DLD1 (cell line): ENCODE data around the gene LENG8.
"Not testable (repeated sequence)": the region's sequence is repeated elsewhere in the genome, so short reads cannot be mapped to it uniquely, and the experiment has no call there.

Experiments used
- in situ Hi-C: cut with HindIII; loops from 2 replicates; pipeline ENCODE4 v1.10.0; 2017; ENCODE audit warnings: low sequenced_read_pairs

Gene LENG8

DNA sequence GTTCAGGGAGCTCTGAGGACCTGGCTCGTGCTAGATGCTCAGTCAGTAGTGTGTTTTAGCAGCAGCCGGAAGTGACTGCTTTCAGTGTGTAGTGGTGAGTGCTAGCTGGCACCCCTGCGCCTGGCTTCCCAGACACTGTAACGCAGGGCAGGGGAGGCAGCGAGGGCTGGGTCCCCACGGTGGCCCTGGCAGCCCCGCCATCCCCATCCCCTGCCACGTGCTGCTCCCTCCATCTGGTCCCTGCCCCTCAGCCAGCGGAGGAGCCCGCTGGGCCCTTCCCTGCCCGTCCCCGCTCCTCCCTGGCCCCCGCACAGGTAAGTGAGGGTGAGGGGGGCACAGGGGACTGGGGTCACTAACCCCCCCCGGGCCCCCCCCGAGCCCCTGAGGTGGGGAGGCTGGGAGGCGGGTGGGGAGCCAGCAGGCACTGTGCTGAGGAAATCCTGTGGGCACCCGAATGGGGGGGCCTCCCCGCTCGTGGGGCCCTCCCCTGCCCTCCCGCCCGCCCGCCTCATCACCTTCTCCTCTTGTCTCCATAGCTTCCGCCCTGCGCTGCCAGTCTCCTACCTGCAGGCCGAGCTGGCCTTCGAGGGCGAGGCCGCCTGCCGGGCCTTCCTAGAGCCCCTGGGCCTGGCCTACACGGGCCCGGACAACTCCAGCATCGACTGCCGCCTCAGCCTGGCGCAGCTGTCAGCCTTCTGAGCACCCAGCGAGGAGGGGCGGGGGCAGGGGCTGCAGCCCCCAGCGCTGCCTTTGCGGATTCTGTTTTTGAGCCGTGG lies 11.4 kb downstream of the LENG8 start:
- in situ Hi-C loops = no loop called here

GRCh38 chr19:54461210-54461609 lies 12.2 kb downstream of the LENG8 start:
- in situ Hi-C loops = no loop called here

GRCh38 chr19:54461613-54462012 lies 12.6 kb downstream of the LENG8 start:
- in situ Hi-C loops = no loop called here

DNA sequence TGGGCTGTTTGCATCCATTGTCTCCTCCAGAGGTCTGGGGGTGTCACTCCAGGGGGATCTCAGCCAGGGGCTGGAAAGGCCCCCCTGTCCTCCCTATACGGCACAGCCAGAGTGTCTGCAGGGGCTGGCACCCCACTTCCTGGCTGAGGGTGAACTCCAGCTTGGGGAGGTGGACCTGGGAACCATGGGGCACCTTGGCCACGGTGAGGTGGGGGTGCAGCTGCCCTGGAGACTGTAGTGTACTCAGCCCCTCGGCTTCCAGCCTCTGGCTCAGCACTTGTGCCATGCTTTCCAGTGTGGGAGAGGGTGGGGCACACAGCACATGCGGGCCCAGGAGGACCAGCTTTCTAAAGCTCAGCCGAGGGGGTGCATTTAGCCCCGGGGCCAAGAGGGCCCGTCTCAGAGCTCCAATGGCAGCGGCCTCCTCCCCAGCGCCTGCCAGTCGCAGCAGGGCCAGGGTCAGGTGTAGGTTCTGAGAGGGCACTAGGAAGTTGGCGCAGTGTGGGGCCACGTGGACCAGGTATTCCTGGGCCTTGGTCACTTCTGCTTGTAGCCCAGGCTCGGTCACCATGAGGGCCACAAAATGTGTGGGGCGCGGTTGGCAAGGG lies 13.2 kb downstream of the LENG8 start:
- in situ Hi-C loops = no loop called here

GRCh38 chr19:54462655-54463530 lies 13.9 kb downstream of the LENG8 start:
- in situ Hi-C loops = no loop called here

DNA sequence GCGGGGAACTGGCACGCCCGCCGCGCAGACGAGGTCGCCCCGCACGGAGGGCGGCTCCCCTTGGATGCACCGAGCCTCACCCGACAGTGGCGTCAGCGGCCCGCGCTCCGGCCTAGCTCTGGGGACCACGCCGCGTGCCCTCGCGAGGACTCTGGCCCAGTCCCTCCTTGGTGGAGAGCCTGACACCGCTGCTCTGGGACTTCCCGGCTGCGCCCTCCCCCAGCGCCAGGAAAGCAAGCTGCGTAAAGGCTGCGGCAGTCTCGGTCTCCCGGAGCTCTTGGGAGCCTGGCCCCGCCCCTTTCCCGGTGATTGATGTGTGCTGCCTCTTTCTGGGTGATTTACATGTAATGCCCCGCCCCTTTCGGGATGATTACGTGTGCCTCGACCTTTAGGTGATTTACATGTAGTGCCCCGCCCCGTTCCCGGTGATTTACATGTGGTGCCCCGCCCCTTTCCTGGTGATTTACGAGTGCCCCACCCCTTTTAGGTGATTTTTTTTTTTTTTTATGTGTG lies 14.6 kb downstream of the LENG8 start, which contains the start of gene LENG9:
Gene LENG9 (minus strand): TSS at position 248 of the 513 bp plus-strand sequence. CDS start 252 bp downstream, outside the sequence.
- in situ Hi-C loops = no loop called here

DNA sequence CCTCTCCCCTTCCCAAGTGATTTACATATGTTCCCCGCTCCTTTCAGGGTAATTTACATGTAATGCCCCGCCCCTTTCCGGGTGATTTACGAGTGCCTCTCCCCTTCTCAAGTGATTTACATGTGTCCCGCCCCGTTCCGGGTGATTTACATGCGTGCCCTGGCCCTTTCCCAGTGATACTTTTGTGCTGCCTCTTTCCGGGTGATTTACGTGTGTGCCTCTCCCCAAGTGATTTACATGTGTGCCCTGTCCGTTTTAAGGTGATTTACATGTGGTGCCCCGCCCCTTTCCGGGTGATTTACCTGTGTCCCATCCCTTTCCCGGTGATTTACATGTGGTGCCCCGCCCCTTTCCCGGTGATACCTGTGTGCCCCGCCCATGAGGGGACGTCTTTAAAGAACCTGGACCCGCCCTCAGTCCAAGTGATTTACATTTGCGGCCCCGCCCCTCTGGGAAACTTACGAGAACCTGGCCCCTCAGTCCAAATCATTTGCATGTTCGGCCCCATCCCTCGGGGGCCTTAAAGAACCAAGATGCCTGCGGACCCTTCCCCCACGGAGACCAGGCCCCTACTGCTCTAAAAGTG lies 15.1 kb downstream of the LENG8 start:
- in situ Hi-C loops = no loop called here

DNA sequence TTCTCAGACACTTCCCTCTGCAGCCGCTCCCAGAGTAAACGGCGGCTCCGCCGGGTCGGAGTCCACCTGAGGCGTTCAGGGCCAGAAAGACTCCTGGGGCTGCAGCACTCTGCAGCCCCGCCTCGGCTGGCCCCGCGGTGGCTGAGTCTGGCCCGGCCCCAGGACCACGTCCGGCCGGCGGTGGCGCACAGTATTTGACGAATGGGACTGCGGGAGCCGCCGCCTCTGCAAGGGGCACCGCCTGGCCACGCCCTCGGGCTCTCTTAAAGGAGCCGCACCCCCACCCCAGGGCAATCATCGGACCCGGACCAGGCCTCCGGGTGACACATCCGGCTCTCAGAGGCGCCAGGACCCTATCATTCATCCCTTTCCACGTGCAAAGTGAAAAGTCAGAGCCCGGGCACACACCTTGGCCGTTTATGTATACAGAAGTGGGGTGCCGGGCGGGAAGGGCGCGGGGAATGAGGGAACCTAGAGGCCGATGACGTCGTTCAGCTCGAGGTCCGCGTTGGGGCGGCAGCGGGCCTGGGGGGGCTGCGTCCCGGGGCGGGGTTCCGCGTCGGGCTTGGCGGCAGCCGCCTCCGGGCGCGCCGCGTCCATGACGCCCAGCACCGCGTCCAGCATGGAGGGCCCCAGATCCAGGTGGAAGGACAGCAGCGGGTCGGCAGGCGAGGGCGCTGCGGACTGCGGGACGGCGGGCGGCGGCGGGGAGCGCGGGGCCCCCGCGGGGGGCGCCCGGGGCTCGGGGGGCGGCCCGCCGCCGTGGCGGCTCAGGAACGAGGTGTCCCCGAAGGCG lies 15.8 kb downstream of the LENG8 start:
- in situ Hi-C loops = no loop called here

- in situ Hi-C loops = no loop called here
Observed at GRCh38 chr19:54465426-54466109, 16.6 kb downstream of the LENG8 start.

DNA sequence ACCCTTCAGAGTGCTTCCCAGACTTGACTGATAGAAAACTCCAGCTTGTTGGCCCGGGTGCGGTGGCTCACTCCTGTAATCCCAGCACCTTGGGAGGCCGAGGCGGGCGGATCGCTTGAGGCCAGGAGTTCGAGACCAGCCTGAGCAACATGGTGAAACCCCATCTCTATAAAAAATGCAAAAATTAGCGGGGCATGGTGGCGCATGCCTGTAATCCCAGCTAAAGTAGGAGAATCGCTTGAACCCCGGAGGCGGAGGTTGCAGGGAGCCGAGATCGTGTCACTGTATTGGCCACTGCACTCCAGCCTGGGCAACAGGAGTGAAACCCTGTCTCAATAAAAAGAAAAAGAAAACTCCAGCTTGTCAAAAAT lies 17.1 kb downstream of the LENG8 start:
- in situ Hi-C loops = not testable (repeated sequence)

GRCh38 chr19:54469496-54469934 lies 20.5 kb downstream of the LENG8 start:
- in situ Hi-C loops = no loop called here

- in situ Hi-C loops = no loop called here
Observed at GRCh38 chr19:54470276-54470887, 21.4 kb downstream of the LENG8 start.

DNA sequence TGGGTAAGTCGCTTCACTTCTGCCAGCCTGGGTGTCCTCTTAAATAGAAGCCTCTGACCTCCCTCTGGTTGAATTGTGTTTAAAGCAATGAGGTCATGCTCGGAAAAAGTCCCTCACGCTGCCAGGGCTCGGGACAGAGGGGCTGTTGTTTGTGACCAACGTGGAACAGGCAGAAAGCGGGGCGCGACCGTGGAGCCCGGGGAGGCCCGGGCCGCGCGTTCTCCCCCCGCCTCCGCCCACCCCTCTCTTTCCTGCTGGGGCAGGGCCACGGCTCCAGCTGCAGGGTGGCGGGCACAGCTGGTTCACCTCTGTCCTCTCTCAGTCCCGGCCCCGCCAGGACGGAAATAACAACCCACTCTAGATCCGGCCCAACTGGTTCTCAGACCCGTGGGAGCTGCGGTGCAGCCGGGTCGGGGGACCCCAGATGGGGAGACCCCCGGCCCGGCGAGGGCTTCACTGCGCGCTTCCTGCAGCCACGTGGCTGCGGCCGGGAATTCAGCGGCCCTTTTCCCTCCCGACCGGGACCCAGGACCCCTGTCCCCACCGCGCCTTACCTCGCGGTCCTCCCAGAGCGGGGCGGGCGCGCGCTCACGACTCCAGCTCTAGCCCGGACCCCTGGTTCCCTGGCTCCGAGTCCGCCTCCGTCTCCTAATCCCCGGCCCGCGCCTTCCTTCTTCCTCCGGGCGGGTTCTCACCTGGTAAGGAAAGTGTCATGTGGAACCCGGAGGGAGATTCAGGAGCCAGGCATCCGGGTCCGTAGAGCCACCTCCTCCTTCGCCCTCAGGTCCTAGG lies 22.2 kb downstream of the LENG8 start:
- in situ Hi-C loops = no loop called here

DNA sequence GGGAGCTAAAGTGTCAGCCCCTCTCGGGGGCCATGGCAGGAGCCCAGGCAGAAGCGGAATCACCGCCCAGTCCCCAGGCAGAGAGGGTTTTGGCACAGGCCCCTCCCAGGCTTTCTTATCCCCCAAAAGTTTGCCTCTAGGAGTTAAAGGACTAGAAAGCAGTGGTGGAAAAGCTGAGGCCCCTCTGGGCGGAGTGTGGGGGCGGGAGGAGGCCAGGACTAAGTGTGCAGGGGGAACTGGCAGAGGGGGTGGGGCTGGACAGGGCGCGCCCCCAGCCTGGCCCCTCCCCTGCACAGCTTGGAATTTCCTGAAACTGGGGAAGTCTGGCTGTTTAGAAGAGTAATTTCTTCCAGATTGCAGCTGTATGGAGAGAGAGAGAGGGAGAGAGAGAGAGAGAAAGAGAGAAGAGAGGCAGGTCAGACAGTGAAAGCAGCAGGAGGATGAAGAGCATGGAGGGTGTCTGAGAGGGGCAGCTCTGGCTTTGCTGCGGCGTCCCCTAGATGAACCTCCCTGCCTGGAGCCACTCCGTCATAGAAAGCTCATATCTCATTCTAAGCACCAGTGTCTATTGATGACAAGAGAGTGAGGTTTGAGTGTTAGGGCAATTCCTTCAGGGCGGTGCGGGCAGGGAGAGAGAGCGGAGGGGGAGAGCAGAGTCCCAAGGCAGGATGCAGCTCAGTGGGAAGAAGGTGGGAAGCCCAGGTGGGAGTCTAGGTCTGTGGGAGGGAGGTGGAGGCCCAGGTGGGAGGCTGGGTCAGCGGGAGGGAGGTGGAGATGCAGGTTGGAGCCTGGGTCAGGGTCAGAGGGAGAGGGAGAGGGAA lies 24.3 kb downstream of the LENG8 start, which contains the start of gene CDC42EP5:
Gene CDC42EP5 (minus strand): TSS at position 226 of the 821 bp plus-strand sequence. CDS start 7,749 bp downstream, outside the sequence.
- in situ Hi-C loops = no loop called here

DNA sequence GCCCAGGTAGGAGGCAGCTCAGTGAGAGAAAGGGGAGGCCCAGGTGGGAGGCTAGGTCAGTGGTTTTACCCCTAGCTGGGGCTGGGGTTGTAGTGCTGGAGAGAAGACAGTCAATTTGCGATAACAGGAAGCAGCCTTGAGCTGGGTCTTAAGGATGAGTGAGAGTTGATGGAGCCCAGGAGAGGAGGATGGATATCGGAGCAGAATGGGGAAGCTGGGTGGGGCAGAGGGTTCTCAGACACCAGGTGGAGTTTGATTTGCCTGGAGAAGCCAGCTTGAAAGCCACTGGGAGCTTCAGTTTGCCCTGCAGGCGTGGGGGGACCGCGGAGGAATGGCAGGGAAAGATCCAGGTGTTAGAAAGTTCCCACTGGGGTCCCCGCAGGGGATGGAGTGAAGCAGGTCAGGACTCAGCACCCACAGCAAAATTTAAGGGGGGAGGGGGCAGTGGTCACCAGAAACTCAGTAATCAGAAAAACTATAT lies 24.9 kb downstream of the LENG8 start:
- in situ Hi-C loops = no loop called here

DNA sequence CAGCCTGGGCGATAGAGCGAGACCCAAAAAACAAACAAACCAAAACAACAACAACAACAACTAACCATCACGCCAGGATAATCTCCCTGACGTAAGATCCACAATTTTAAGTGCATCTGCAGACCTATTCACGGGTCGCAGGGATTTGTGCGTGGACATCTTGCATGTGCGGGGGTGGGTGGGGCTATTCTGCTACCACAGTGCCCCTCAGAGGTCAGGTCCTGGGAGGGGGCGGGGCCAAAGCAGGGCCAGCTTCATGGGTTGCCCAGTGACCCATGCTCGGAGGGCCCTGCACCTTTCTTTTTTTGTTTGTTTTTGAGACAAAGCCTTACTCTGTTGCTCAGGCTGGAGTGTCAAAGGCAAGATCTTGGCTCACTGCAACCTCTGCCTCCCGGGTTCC lies 26.7 kb downstream of the LENG8 start:
- in situ Hi-C loops = no loop called here

GRCh38 chr19:54477650-54478049 lies 28.7 kb downstream of the LENG8 start:
- in situ Hi-C loops = no loop called here
